Central memory CD4-positive, alpha-beta T cell (primary cell): ENCODE data around the gene PIK3CG.

Experiments used
- DNase-seq: peaks from one replicate; pipeline ENCODE4 v3.0.0; 2022

The PIK3CG gene

DNA sequence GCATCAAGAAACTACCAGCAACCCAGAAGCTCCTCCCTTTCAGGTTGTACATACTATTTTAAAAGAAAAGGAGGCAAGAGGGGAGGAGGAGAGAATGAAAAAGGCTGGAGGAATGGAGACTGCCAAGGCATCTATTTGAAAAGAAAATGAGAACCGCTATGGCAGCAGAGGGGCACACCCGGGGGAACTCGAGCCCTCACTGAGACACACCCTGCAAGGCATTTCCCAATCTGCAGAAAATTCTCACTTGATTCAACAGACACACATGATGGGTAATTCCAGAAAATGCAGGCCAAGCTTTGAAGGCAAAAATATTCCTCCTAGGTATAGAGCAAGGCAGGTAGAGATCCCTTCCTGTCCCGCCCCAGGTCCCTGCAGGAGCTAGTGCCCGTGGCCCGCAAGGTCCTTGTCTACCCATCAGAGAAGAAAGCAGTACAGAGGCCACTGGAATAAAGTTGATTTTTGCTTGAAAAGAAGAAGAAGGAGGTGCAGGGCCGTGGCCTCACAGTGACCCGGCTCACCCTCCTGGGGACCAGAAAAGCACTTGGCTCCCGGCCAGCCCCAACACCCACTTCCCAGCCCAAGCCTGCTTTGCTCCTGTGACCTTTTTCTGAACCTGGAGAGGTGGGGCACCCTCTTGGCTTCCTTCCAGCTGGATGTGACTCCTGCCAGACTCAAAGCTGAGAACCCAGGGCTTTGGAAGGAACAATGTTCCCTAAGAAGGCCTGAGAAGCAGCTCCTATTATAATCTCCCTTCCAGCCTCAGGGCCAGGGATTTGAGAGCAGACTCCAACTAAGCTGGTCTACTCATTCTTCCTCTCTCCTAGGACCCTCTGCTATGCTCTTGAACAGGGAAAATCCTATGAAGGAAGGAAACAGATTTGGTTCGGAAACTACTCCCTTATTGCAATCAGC lies 6.2 kb upstream of the PIK3CG start:
- no peak for DNase-seq

GRCh38 chr7:106862317-106863089 lies 2.6 kb upstream of the PIK3CG start:
- no peak for DNase-seq

DNA sequence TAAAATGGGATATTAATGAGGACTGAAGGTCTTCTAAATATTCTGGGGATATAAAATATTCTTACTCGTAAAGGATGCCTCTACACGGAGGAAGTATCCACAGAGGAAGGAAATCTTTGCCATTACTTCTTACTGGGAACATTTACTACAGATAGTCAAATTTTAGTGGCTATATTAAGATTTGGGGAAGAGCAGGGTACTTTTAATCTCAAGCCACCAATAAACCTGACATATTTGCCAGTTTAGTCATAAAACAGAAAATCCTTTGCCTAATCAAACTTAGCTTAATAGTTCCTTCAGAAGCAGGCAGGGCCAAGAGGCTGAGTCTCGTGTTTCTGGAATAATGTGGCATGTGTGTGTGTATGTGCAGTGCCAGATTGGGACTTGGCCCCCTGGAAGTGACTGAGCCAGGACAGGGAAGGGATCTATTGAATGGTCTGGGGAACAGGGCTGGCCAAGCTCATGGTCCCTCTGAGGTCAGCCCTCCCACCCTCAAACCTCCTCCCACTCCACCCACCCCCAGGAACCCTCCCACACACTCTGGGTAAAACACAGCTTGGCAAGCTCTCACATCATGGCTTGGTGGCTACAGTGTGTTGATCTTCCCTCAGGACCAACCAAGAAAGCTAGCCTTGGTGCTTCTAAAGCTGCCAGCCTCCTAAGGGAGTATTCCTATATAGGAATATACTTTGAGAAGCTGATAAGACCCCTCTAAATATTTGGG lies 1.6 kb upstream of the PIK3CG start:
- DNase-seq = no peak

GRCh38 chr7:106864298-106865081 lies 592 bp upstream of the PIK3CG start:
- DNase-seq = no peak

DNA sequence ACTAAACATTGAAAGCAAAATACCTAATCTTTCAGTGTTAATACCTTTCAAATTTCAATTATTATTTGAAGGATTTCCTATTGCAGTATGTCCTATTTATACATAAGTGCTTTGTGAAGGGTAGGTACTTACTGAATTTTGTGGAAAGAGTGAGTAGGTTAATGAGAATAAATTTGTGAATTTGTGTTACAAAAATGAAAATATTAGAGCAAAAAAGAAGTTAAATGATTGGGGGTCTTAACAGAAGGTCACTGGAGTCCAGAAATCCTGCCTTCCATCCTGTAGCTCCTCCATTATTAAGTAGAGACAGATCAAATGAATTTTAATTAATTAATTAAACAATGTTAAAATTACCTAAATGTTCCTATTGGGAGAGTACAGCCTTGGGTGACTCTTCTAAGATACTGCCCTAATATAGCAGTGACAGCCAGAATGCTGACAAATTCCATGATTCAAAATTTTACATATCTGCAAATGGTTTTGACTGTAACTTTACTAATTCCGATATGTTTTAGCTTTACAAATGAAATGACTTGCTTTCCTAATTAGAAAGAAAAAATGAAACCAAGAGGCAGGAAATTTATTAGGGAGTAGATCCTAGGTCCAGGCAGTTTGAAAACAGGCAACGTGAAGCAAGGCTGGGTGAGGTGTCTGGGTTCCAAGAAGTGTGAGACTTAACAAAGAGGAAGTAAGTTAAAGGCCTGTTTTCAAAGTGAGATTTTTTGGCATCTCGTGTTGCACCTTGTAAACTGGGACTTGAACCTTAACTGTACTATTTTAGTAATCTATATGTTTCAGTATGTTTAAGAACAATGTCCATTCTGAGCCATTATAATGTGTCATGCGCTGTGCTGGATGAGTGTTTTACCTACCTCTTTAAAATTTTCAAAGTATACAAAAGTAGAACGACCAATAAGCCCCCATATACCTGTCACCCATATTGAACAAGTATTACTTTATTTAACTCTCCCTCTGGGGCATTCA lies 1.5 kb downstream of the PIK3CG start:
- DNase-seq = no peak

DNA sequence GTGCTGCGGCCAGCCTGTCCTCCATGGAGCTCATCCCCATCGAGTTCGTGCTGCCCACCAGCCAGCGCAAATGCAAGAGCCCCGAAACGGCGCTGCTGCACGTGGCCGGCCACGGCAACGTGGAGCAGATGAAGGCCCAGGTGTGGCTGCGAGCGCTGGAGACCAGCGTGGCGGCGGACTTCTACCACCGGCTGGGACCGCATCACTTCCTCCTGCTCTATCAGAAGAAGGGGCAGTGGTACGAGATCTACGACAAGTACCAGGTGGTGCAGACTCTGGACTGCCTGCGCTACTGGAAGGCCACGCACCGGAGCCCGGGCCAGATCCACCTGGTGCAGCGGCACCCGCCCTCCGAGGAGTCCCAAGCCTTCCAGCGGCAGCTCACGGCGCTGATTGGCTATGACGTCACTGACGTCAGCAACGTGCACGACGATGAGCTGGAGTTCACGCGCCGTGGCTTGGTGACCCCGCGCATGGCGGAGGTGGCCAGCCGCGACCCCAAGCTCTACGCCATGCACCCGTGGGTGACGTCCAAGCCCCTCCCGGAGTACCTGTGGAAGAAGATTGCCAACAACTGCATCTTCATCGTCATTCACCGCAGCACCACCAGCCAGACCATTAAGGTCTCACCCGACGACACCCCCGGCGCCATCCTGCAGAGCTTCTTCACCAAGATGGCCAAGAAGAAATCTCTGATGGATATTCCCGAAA lies 2.7 kb downstream of the PIK3CG start:
- DNase-seq = no peak

GRCh38 chr7:106868364-106868763 lies 3.3 kb downstream of the PIK3CG start:
- no peak for DNase-seq

DNA sequence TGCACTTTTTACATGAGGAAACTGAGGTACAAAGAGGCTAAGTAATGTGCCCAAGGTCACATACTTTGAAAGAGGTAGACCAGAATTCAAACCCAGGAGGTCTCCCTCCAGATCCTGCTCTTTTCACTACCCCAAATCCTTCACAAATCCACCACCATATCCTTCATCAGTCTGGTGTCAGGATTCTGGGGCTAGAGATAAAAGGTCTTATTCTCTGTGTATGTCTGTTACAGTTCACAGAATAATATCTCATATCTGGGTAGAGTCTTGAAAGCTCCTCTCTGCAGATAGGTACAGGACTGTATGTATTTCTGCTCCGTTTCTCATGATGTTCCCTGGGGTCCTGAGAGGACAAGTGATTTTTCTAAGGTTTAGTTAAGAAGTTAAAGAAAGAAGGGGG lies 4.9 kb downstream of the PIK3CG start:
- no peak for DNase-seq

DNA sequence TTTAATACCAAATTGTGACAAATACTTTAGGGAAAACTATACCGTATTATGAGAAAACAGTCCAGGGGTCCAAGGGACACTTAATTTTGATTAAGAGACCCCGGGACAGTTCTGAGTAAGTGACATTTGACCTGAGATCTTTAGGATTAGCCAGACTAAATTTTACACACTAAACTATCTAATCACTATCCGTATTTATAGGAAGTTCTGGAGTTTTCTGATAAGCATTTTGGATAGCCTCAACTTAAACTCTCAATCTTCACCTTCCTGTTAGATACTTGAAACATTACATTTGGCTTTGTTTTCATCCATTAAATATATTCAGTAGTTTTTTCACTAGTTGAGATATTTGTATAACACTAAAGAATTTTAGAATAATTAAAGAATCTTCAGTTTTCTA lies 5.4 kb downstream of the PIK3CG start:
- DNase-seq = no peak

DNA sequence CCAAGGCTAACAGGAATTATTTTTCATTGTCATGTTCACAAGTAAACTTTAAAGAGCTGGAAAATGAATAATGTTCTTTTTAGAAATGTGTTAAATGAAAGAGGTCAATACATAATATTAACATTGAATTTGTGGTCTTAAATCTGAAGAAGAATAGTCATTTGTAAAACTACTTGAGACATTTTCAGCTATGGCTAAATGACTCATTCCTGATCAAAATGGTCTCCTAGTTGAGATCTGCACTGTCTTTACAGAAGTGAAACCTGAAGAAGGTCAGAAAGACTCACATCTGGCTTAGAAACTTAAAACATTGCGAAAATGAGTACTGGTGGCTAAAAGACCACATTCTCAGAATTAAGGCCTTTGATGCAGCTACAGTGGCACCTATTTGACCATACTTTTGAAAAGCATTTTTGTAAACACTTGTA lies 5.9 kb downstream of the PIK3CG start:
- DNase-seq = no peak

DNA sequence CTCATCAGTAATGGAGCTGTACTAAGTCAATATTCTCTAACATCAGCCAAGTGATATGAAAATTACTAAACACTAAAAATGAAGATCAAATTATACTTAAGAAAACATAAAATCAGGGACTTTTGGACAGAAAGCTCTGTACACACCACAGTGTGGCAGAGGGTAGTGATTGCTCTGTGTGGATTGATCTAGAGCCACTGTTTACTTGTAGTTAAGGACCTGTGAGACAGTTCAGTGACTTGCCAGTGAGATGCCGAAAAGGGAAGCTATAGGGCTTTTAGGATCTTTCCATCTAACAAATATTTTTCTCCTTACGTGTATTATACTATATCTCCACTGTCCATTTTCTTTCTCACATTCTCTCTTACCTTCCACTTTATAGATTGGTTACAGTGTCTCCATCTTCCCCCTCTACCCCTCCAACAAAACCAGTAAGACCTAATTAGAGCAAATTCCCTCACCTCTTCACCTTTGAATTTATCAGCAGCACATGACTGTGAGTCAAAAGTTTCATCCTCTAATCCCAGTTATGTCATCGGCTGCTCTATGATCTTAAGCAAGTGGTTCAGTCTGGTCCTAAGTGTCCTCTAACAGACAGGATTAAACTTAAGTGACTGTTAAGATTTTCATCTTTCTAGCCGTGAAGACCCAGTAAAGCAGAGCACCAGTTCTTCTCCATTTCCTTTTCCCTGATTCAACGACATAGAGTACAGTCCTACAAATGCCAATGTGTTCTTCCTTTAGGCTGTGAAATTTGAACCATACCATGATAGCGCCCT lies 6.9 kb downstream of the PIK3CG start:
- DNase-seq = no peak

GRCh38 chr7:106872763-106873162 lies 7.7 kb downstream of the PIK3CG start:
- DNase-seq = no peak

- no peak for DNase-seq
Measured at GRCh38 chr7:106874076-106874475, 9.0 kb downstream of the PIK3CG start.

- DNase-seq = no peak
Measured at GRCh38 chr7:106875508-106875907, 10.4 kb downstream of the PIK3CG start.

- DNase-seq = no peak
Measured at GRCh38 chr7:106878748-106879439, 13.8 kb downstream of the PIK3CG start.

GRCh38 chr7:106881984-106882383 lies 16.9 kb downstream of the PIK3CG start:
- no peak for DNase-seq

- no peak for DNase-seq
Measured at GRCh38 chr7:106883456-106884026, 18.5 kb downstream of the PIK3CG start.

GRCh38 chr7:106885652-106886051 lies 20.6 kb downstream of the PIK3CG start:
- no peak for DNase-seq

DNA sequence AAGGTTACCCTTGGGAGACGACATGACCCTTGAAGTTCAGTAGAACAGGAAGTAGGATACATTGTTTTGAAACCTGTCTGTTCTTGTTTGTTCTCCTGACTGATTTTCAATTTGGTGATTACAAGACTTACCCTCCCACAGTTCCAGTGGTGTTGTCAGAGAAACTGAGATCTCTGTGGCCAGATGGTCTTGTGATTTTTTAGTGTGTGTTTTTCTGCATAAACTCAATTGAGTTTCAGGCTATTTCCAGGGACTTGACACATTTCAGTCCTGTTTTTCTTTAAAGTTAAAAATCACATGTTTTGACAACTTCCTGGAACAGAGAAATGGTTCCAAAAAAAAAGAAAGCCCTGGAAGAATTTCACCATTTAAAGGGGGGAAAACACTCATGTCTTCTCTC lies 22.3 kb downstream of the PIK3CG start:
- DNase-seq = no peak
